ENCODE results near the gene SLC38A4.

DNA sequence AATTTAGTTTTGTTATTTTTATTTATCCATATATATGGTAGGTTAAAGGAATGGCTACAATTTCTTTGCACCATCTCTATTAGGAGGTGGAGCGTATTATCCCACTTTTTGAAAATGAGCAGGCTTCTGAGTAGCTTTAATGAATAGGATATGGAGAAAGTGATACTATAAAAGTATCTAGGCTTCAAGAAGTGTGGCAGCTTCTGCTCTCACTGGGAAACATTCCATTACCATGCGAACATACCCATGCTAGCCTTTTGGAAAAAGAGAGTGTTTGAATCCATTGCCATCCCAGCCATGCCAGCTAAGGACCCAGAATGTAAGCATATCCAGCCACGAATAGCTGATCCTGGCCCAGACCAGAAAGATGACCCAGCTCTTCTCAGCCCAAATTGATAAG lies 107.3 kb downstream of the SLC38A4 start:
- TF ChIP-seq CEBPB (IDR thresholded peaks at IDR 0.05; ENCODE audit: low read depth): no peak
- TF ChIP-seq, protein P1, sequence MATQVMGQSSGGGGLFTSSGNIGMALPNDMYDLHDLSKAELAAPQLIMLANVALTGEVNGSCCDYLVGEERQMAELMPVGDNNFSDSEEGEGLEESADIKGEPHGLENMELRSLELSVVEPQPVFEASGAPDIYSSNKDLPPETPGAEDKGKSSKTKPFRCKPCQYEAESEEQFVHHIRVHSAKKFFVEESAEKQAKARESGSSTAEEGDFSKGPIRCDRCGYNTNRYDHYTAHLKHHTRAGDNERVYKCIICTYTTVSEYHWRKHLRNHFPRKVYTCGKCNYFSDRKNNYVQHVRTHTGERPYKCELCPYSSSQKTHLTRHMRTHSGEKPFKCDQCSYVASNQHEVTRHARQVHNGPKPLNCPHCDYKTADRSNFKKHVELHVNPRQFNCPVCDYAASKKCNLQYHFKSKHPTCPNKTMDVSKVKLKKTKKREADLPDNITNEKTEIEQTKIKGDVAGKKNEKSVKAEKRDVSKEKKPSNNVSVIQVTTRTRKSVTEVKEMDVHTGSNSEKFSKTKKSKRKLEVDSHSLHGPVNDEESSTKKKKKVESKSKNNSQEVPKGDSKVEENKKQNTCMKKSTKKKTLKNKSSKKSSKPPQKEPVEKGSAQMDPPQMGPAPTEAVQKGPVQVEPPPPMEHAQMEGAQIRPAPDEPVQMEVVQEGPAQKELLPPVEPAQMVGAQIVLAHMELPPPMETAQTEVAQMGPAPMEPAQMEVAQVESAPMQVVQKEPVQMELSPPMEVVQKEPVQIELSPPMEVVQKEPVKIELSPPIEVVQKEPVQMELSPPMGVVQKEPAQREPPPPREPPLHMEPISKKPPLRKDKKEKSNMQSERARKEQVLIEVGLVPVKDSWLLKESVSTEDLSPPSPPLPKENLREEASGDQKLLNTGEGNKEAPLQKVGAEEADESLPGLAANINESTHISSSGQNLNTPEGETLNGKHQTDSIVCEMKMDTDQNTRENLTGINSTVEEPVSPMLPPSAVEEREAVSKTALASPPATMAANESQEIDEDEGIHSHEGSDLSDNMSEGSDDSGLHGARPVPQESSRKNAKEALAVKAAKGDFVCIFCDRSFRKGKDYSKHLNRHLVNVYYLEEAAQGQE (IDR thresholded peaks at IDR 0.05; ENCODE audit: low read depth): no peak
- no peak for TF ChIP-seq SRF (IDR thresholded peaks at IDR 0.05; ENCODE audit: low read depth)
- TF ChIP-seq CTCF (IDR thresholded peaks at IDR 0.05 in 2 of 3, conservative IDR thresholded peaks at IDR 0.05 in 1 of 3; ENCODE audit: borderline replicate concordance in 1 of 3, insufficient read depth in 1 of 3, low read depth in 2 of 3, low read length in 2 of 3): no peak
- TF ChIP-seq EZH2 (IDR thresholded peaks at IDR 0.05): no peak
- TF ChIP-seq EZH2phosphoT487 (IDR thresholded peaks at IDR 0.05; ENCODE audit: borderline replicate concordance): no peak
- no peak for TF ChIP-seq POLR2AphosphoS5 (IDR thresholded peaks at IDR 0.05; ENCODE audit: low read depth, low read length)
- TF ChIP-seq SP1 (IDR thresholded peaks at IDR 0.05; ENCODE audit: low read depth): no peak

All from HCT116 (cell line).